Caco-2 (cell line): ENCODE results near the gene ARMH3. TPM values are rescaled to one million over a fixed set of nuclear protein-coding genes. Genes with fewer than 3 reads are reported as not detected.

ENCODE experiments used
- BruUV-seq: library from RNA; stranded (reverse); fragments of 400-500 nt; replicated peaks from 2 replicates; lab custom pipeline; 2021; lab: Mats Ljungman, UMichigan
- CTCF ChIA-PET: fragments of 300-600 bp; sonication (Branson Sonifier 250); formaldehyde crosslinking; loops from one replicate; lab custom pipeline; 2022; ENCODE audit warnings: antibody characterized with exemption; lab: Charles Lee
- POLR2A ChIA-PET: fragments of 300-600 bp; sonication (Branson Sonifier 250); formaldehyde crosslinking; loops from one replicate; lab custom pipeline; 2022; ENCODE audit warnings: antibody characterized with exemption; lab: Charles Lee
- DNase-seq, 2 experiments: peaks; one replicate each; pipeline versions ENCODE4 v3.0.0 to v3.0.0-alpha.2; 2020 to 2022
- H3K27me3 ChIP-seq: replicated peaks from 2 replicates; pipeline ENCODE4 v1.6.0; 2011; ENCODE audit warnings: low read length; ENCODE audit not compliant: control insufficient read depth, insufficient read depth
- H3K36me3 ChIP-seq: 2 replicates; pipeline ENCODE4 v1.5.1; 2011; ENCODE audit warnings: low read length; ENCODE audit not compliant: control insufficient read depth, insufficient read depth
- H3K4me1 ChIP-seq: fragments of 250-450 bp; sonication (Bioruptor Pico); 2 replicates; pipeline ENCODE4 v1.5.1; 2020; ENCODE audit warnings: mild to moderate bottlenecking
- H3K4me3 ChIP-seq: 2 replicates; pipeline ENCODE4 v1.5.1; 2011; ENCODE audit warnings: low read depth, mild to moderate bottlenecking, control low read depth, low read length
- H3K9me3 ChIP-seq: fragments of 250-450 bp; sonication (Bioruptor Pico); 2 replicates; pipeline ENCODE4 v1.5.1; 2020; ENCODE audit warnings: mild to moderate bottlenecking, moderate library complexity
- H3K27ac Mint-ChIP-seq: one replicate; pipeline ENCODE4 v1.8.0; 2022; ENCODE audit warnings: mixed read lengths; ENCODE audit not compliant: unreplicated experiment
- H3K27me3 Mint-ChIP-seq: one replicate; pipeline ENCODE4 v1.8.0; 2022; ENCODE audit warnings: mixed read lengths; ENCODE audit not compliant: insufficient read depth, unreplicated experiment
- H3K36me3 Mint-ChIP-seq: one replicate; pipeline ENCODE4 v1.8.0; 2022; ENCODE audit warnings: mild to moderate bottlenecking, mixed read lengths; ENCODE audit not compliant: insufficient read depth, unreplicated experiment
- H3K4me1 Mint-ChIP-seq: one replicate; pipeline ENCODE4 v1.8.0; 2022; ENCODE audit warnings: low read depth, mixed read lengths; ENCODE audit not compliant: unreplicated experiment
- H3K4me3 Mint-ChIP-seq: one replicate; pipeline ENCODE4 v1.8.0; 2022; ENCODE audit warnings: mild to moderate bottlenecking, moderate library complexity, mixed read lengths; ENCODE audit not compliant: unreplicated experiment
- H3K9me3 Mint-ChIP-seq: one replicate; pipeline ENCODE4 v1.8.0; 2022; ENCODE audit warnings: mixed read lengths; ENCODE audit not compliant: unreplicated experiment
- CTCF ChIP-seq, 2 experiments: fragments of 200-600 bp in 1 of 2; IDR thresholded peaks; 1 replicate in 1 of 2; 2 replicates in 1 of 2; pipeline versions ENCODE4 v1.5.1 to v1.8.0; 2011 to 2022; ENCODE audit warnings: antibody characterized with exemption in 1 of 2, control low read depth in 1 of 2, inconsistent platforms in 1 of 2, low read depth in 1 of 2, low read length in 1 of 2, mild to moderate bottlenecking in 1 of 2, moderate library complexity in 1 of 2; ENCODE audit not compliant: insufficient read depth in 1 of 2, severe bottlenecking in 1 of 2, unreplicated experiment in 1 of 2
- intact Hi-C: fragments of 100-400 bp; cut with micrococcal nuclease; formaldehyde crosslinking; loops from one replicate; pipeline ENCODE4 v1.10.0; 2022; ENCODE audit not compliant: unreplicated experiment
- total RNA-seq: library from RNA; stranded (reverse); gene quantifications from 2 replicates; pipeline ENCODE4 v1.2.3, GENCODE V29; 2022

ARMH3 gene
- total RNA-seq, 1 experiment from 2014 or later: 17.4 TPM

DNA sequence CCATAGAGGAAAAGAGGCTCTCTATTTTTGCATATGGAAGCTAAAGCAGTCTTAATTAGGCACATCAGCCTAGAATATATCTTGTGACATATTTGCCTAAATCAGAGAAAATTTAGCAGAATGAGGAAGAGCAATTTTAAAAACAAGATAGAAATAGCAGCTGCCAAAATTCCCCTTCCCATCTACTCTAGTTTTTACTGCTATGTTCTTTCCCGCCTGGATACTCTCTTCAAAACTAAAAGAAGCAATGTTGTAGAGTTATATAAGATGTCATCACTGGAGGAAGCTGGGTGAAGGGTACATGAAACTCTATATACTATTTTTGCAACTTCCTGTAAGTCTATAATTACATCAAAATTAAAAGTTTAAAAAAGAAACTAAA, 87.0 kb downstream of the ARMH3 start:
- Histone ChIP-seq H3K27me3 (no peaks in the 10 kb centered on the region), H3K4me3 (no peak overlapping the region), H3K9me3 (no peaks in the 10 kb centered on the region), H3K36me3 (no peaks in the 10 kb centered on the region; the same call in 1 of the 2 replicates), H3K4me1 (no peaks in the 10 kb centered on the region)
- BruUV-seq: no TSS peak
- Mint-ChIP-seq H3K27me3 (no peaks in the 10 kb centered on the region), H3K9me3 (no peaks in the 10 kb centered on the region), H3K4me1 (peaks cover 6% of the 10 kb centered on the region), H3K36me3 (peaks cover 16% of the 10 kb centered on the region), H3K4me3 (no peak overlapping the region), H3K27ac (no peak overlapping the region)
- DNase-seq: no peak
- CTCF ChIA-PET: no interaction called here
- intact Hi-C loops: no loop called here
- POLR2A ChIA-PET: no interaction called here
- no peak for TF ChIP-seq CTCF (IDR thresholded peaks at IDR 0.05; ENCODE audit: insufficient read depth in 1 of 2, low read depth in 1 of 2, low read length in 1 of 2, severe bottlenecking in 1 of 2, unreplicated experiment in 1 of 2)

- ChIA-PET POLR2A (no interaction called here), CTCF (no interaction called here)
- peaks cover 16% of the 10 kb centered on the region for H3K36me3 Mint-ChIP-seq
- BruUV-seq: no TSS peak
- no peak for TF ChIP-seq CTCF (IDR thresholded peaks at IDR 0.05; ENCODE audit: insufficient read depth in 1 of 2, low read depth in 1 of 2, low read length in 1 of 2, severe bottlenecking in 1 of 2, unreplicated experiment in 1 of 2)
- no peaks in the 10 kb centered on the region for H3K4me1 ChIP-seq
- H3K27ac Mint-ChIP-seq: no peak overlapping the region
- no peak overlapping the region for H3K4me3 ChIP-seq
- peaks cover 3% of the 10 kb centered on the region for H3K4me1 Mint-ChIP-seq
- H3K36me3 ChIP-seq: no peaks in the 10 kb centered on the region; the same call in 1 of the 2 replicates
- H3K27me3 ChIP-seq: no peaks in the 10 kb centered on the region
- H3K4me3 Mint-ChIP-seq: no peak overlapping the region
- intact Hi-C loops: no loop called here
- no peaks in the 10 kb centered on the region for H3K27me3 Mint-ChIP-seq
- no peaks in the 10 kb centered on the region for H3K9me3 ChIP-seq
- no peaks in the 10 kb centered on the region for H3K9me3 Mint-ChIP-seq
- no peak for DNase-seq
Measured at GRCh38 chr10:101968286-101968939, 87.6 kb downstream of the ARMH3 start.

DNA sequence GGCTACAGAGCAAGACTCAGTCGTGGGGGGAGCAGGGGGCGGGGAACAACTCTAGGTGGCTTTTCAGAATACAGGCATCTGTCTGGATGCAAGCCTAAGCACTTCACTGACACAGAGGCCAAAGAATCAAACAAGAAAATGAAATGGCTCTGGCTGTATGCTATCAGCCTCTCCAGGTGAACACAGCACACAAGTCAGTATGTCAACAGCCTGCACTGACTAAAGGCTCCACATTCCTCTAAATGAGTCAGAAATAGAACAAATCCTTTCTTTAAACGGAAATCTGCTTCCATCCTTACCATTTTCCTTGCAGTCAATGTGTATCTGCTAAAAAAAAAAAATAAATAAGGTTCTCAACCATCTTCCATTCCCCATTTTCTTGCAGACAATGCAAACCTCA, 88.3 kb downstream of the ARMH3 start:
- peaks cover 16% of the 10 kb centered on the region for H3K36me3 Mint-ChIP-seq
- H3K27ac Mint-ChIP-seq: no peak overlapping the region
- intact Hi-C loops: no loop called here
- Histone ChIP-seq H3K4me3 (no peak overlapping the region), H3K36me3 (no peaks in the 10 kb centered on the region; the same call in 1 of the 2 replicates), H3K27me3 (no peaks in the 10 kb centered on the region), H3K4me1 (no peaks in the 10 kb centered on the region), H3K9me3 (no peaks in the 10 kb centered on the region)
- H3K27me3 Mint-ChIP-seq: no peaks in the 10 kb centered on the region
- BruUV-seq: no TSS peak
- POLR2A ChIA-PET: no interaction called here
- DNase-seq: no peak
- no peaks in the 10 kb centered on the region for H3K9me3 Mint-ChIP-seq
- CTCF ChIA-PET: no interaction called here
- no peaks in the 10 kb centered on the region for H3K4me1 Mint-ChIP-seq
- H3K4me3 Mint-ChIP-seq: no peak overlapping the region
- no peak for TF ChIP-seq CTCF (IDR thresholded peaks at IDR 0.05; ENCODE audit: insufficient read depth in 1 of 2, low read depth in 1 of 2, low read length in 1 of 2, severe bottlenecking in 1 of 2, unreplicated experiment in 1 of 2)
